GM23338 (cell line): ENCODE results near the gene DGKH. TPM values are rescaled to one million over a fixed set of nuclear protein-coding genes. Genes with fewer than 3 reads are reported as not detected.

ENCODE experiments used
- ATAC-seq: fragments of 200-7000 bp; cut with Tn5 transposase; 3 replicates; pipeline ENCODE4 v1.9.1; 2020
- DNase-seq: peaks from one replicate; pipeline ENCODE4 v3.0.0-alpha.2; 2015; ENCODE audit warnings: low spot score
- H2AFZ ChIP-seq: fragments of 200-600 bp; sonication (generic); 2 replicates; pipeline ENCODE4 v1.8.0; 2016; ENCODE audit warnings: antibody characterized with exemption, mild to moderate bottlenecking, moderate library complexity
- H3F3A ChIP-seq: fragments of 200-600 bp; sonication (generic); replicated peaks from 2 replicates; pipeline ENCODE4 v1.8.0; 2017; ENCODE audit warnings: antibody characterized with exemption, mixed run types, low read depth
- H3K27ac ChIP-seq: fragments of 200-600 bp; sonication (generic); 2 replicates; pipeline ENCODE4 v1.6.1; 2016; ENCODE audit warnings: low read depth
- H3K27me3 ChIP-seq: fragments of 200-600 bp; sonication (generic); 2 replicates; pipeline ENCODE4 v1.8.0; 2016; ENCODE audit warnings: mild to moderate bottlenecking, mixed run types, moderate library complexity; ENCODE audit not compliant: insufficient read depth
- H3K36me3 ChIP-seq: fragments of 200-600 bp; sonication (generic); 2 replicates; pipeline ENCODE4 v1.8.0; 2016; ENCODE audit warnings: mild to moderate bottlenecking; ENCODE audit not compliant: insufficient read depth
- H3K4me1 ChIP-seq: fragments of 200-600 bp; sonication (generic); 2 replicates; pipeline ENCODE4 v1.8.0; 2016; ENCODE audit warnings: mild to moderate bottlenecking, moderate library complexity; ENCODE audit not compliant: insufficient read depth
- H3K4me2 ChIP-seq: fragments of 200-600 bp; sonication (generic); 2 replicates; pipeline ENCODE4 v1.7.1; 2017; ENCODE audit warnings: mixed run types
- H3K4me3 ChIP-seq: fragments of 200-600 bp; sonication (generic); 2 replicates; pipeline ENCODE4 v1.6.1; 2016; ENCODE audit warnings: mixed run types
- H3K79me2 ChIP-seq: fragments of 200-600 bp; sonication (generic); replicated peaks from 2 replicates; pipeline ENCODE4 v1.8.0; 2017; ENCODE audit warnings: mild to moderate bottlenecking; ENCODE audit not compliant: insufficient read depth
- H3K9me2 ChIP-seq: fragments of 200-600 bp; sonication (generic); 2 replicates; pipeline ENCODE4 v1.8.0; 2017; ENCODE audit not compliant: insufficient read depth
- H4K20me1 ChIP-seq: fragments of 200-600 bp; sonication (generic); replicated peaks from 2 replicates; pipeline ENCODE4 v1.8.0; 2017; ENCODE audit warnings: mild to moderate bottlenecking; ENCODE audit not compliant: insufficient read depth
- H3K27ac Mint-ChIP-seq: 2 replicates; pipeline ENCODE4 v1.8.0; 2020; ENCODE audit warnings: inconsistent platforms, mild to moderate bottlenecking, moderate library complexity, mixed read lengths
- H3K27me3 Mint-ChIP-seq: 3 replicates; pipeline ENCODE4 v1.8.0; 2022; ENCODE audit warnings: low read depth, mild to moderate bottlenecking, moderate library complexity, mixed read lengths, inconsistent platforms; ENCODE audit not compliant: insufficient read depth, poor library complexity
- H3K36me3 Mint-ChIP-seq: 3 replicates; pipeline ENCODE4 v1.8.0; 2021; ENCODE audit warnings: low read depth, mild to moderate bottlenecking, inconsistent platforms, moderate library complexity, mixed read lengths
- H3K4me1 Mint-ChIP-seq: 3 replicates; pipeline ENCODE4 v1.8.0; 2020; ENCODE audit warnings: mild to moderate bottlenecking, inconsistent platforms, mixed read lengths
- H3K4me3 Mint-ChIP-seq: 3 replicates; pipeline ENCODE4 v1.8.0; 2021; ENCODE audit warnings: moderate library complexity, mild to moderate bottlenecking, inconsistent platforms, mixed read lengths
- H3K9me3 Mint-ChIP-seq: 3 replicates; pipeline ENCODE4 v1.8.0; 2020; ENCODE audit warnings: moderate library complexity, mild to moderate bottlenecking, inconsistent platforms, mixed read lengths
- CREB1 ChIP-seq: fragments of 250-450 bp; sonication (Bioruptor Pico); IDR thresholded peaks from 2 replicates; pipeline ENCODE4 v1.5.0; 2020; ENCODE audit warnings: low read depth, mild to moderate bottlenecking, moderate library complexity
- EZH2 ChIP-seq: fragments of 200-600 bp; sonication (generic); IDR thresholded peaks from one replicate; pipeline ENCODE4 v1.8.0; 2017; ENCODE audit warnings: antibody characterized with exemption, mild to moderate bottlenecking, low read depth; ENCODE audit not compliant: unreplicated experiment
- JUNB ChIP-seq: IDR thresholded peaks from one replicate; pipeline ENCODE4 v1.6.1; 2016; ENCODE audit warnings: antibody characterized with exemption; ENCODE audit not compliant: unreplicated experiment
- POLR2AphosphoS5 ChIP-seq: IDR thresholded peaks from 2 replicates; pipeline ENCODE4 v1.6.1; 2016; ENCODE audit warnings: antibody characterized with exemption, low read depth
- polyA plus RNA-seq: library from polyadenylated mRNA; unstranded; fragments of >200 nt; fragmentation: Nextera tagmentation; extraction: Ambion mirVana; gene quantifications from 2 replicates; pipeline ENCODE4 v1.2.1, GENCODE V29; 2016
- total RNA-seq: library from RNA; depleted of rRNA; stranded (reverse); fragments of >200 nt; shearing (Covaris generic); gene quantifications from 2 replicates; pipeline ENCODE4 v1.2.3, GENCODE V29; 2014
- TF ChIP-seq, protein P1 (sequence below): fragments of 250-450 bp; sonication (Bioruptor Pico); IDR thresholded peaks from 2 replicates; pipeline ENCODE4 v1.5.0; 2020; ENCODE audit warnings: mild to moderate bottlenecking, moderate library complexity
- TF ChIP-seq, protein P2 (sequence below): IDR thresholded peaks from one replicate; pipeline ENCODE4 v1.6.1; 2018; ENCODE audit warnings: antibody characterized with exemption; ENCODE audit not compliant: unreplicated experiment

Gene DGKH
- total and polyA plus RNA-seq, 2 experiments from 2014 or later: 2.1 to 7.5 TPM

DNA sequence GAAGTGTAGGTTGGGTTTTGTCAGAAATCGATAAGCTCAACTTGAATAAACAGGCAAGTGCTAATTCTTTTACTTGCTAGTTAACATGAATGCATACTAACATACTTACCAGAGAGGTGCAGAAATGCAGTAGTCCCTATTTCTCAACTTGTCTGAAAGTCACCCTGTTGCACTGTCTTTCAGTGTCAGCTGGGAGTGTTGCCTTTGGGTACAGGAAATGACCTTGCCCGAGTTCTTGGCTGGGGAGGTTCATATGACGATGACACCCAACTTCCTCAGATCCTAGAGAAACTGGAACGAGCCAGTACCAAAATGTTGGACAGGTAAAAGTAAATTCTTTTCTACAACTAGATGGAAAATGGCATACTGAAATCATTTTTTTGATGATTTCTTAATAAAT lies 120.0 kb downstream of the DGKH start (continued):
- TF ChIP-seq, protein P1, sequence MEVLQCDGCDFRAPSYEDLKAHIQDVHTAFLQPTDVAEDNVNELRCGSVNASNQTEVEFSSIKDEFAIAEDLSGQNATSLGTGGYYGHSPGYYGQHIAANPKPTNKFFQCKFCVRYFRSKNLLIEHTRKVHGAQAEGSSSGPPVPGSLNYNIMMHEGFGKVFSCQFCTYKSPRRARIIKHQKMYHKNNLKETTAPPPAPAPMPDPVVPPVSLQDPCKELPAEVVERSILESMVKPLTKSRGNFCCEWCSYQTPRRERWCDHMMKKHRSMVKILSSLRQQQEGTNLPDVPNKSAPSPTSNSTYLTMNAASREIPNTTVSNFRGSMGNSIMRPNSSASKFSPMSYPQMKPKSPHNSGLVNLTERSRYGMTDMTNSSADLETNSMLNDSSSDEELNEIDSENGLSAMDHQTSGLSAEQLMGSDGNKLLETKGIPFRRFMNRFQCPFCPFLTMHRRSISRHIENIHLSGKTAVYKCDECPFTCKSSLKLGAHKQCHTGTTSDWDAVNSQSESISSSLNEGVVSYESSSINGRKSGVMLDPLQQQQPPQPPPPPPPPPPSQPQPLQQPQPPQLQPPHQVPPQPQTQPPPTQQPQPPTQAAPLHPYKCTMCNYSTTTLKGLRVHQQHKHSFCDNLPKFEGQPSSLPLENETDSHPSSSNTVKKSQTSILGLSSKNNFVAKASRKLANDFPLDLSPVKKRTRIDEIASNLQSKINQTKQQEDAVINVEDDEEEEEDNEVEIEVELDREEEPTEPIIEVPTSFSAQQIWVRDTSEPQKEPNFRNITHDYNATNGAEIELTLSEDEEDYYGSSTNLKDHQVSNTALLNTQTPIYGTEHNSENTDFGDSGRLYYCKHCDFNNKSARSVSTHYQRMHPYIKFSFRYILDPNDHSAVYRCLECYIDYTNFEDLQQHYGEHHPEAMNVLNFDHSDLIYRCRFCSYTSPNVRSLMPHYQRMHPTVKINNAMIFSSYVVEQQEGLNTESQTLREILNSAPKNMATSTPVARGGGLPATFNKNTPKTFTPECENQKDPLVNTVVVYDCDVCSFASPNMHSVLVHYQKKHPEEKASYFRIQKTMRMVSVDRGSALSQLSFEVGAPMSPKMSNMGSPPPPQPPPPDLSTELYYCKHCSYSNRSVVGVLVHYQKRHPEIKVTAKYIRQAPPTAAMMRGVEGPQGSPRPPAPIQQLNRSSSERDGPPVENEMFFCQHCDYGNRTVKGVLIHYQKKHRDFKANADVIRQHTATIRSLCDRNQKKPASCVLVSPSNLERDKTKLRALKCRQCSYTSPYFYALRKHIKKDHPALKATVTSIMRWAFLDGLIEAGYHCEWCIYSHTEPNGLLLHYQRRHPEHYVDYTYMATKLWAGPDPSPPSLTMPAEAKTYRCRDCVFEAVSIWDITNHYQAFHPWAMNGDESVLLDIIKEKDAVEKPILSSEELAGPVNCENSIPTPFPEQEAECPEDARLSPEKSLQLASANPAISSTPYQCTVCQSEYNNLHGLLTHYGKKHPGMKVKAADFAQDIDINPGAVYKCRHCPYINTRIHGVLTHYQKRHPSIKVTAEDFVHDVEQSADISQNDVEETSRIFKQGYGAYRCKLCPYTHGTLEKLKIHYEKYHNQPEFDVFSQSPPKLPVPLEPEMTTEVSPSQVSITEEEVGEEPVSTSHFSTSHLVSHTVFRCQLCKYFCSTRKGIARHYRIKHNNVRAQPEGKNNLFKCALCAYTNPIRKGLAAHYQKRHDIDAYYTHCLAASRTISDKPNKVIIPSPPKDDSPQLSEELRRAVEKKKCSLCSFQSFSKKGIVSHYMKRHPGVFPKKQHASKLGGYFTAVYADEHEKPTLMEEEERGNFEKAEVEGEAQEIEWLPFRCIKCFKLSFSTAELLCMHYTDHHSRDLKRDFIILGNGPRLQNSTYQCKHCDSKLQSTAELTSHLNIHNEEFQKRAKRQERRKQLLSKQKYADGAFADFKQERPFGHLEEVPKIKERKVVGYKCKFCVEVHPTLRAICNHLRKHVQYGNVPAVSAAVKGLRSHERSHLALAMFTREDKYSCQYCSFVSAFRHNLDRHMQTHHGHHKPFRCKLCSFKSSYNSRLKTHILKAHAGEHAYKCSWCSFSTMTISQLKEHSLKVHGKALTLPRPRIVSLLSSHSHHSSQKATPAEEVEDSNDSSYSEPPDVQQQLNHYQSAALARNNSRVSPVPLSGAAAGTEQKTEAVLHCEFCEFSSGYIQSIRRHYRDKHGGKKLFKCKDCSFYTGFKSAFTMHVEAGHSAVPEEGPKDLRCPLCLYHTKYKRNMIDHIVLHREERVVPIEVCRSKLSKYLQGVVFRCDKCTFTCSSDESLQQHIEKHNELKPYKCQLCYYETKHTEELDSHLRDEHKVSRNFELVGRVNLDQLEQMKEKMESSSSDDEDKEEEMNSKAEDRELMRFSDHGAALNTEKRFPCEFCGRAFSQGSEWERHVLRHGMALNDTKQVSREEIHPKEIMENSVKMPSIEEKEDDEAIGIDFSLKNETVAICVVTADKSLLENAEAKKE (CRISPR knock-in tag): no peak
- no peak for TF ChIP-seq JUNB

DNA sequence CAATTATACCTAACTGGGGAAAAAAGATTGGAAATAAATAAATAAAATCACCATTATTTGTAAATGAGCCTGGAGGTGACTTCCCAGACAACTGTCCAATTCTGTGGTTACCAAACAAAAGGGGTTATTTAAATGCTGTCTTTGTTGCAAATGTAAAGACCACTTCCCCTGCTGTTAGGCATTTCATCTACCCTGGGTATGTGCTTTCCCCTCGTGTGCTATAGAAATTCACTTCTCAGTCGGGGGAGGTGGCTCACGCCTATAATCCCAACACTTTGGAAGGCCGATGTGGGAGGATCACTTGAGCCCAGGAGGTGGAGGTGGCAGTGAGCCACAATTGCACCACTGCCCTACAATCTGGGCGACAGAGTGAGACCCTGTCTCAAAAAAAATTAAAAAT lies 121.6 kb downstream of the DGKH start:
- Mint-ChIP-seq H3K27ac (no peak overlapping the region), H3K4me1 (peaks cover 44% of the 10 kb centered on the region), H3K9me3 (0 out of 3 replicates have a peak, but pooled peaks cover 3% of the 10 kb centered on the region), H3K27me3 (peaks cover 4% of the 10 kb centered on the region), H3K36me3 (peaks cover 31% of the 10 kb centered on the region; the same call in 2 of the 3 replicates), H3K4me3 (no peak overlapping the region)
- Histone ChIP-seq H3K4me3 (no peak overlapping the region), H3K79me2 (no peaks in the 10 kb centered on the region), H3K4me2 (peak overlapping the region; percentile 2), H3K4me1 (peaks cover 30% of the 10 kb centered on the region), H3K27ac (peak overlapping the region; percentile 2; the same call in 1 of the 2 replicates), H4K20me1 (no peaks in the 10 kb centered on the region), H3K9me2 (no peaks in the 10 kb centered on the region; the same call in 1 of the 2 replicates), H3K36me3 (no peaks in the 10 kb centered on the region), H3K27me3 (no peaks in the 10 kb centered on the region), H3F3A (no peaks in the 10 kb centered on the region), H2AFZ (no peak overlapping the region)
- peak; percentile 98 for ATAC-seq
- DNase-seq: peak; percentile 84
- TF ChIP-seq POLR2AphosphoS5: no peak
- TF ChIP-seq EZH2: no peak
- TF ChIP-seq, protein P1 (CRISPR knock-in tag): peak; percentile 33; the same call in 1 of the 2 replicates
- TF ChIP-seq, protein P2, sequence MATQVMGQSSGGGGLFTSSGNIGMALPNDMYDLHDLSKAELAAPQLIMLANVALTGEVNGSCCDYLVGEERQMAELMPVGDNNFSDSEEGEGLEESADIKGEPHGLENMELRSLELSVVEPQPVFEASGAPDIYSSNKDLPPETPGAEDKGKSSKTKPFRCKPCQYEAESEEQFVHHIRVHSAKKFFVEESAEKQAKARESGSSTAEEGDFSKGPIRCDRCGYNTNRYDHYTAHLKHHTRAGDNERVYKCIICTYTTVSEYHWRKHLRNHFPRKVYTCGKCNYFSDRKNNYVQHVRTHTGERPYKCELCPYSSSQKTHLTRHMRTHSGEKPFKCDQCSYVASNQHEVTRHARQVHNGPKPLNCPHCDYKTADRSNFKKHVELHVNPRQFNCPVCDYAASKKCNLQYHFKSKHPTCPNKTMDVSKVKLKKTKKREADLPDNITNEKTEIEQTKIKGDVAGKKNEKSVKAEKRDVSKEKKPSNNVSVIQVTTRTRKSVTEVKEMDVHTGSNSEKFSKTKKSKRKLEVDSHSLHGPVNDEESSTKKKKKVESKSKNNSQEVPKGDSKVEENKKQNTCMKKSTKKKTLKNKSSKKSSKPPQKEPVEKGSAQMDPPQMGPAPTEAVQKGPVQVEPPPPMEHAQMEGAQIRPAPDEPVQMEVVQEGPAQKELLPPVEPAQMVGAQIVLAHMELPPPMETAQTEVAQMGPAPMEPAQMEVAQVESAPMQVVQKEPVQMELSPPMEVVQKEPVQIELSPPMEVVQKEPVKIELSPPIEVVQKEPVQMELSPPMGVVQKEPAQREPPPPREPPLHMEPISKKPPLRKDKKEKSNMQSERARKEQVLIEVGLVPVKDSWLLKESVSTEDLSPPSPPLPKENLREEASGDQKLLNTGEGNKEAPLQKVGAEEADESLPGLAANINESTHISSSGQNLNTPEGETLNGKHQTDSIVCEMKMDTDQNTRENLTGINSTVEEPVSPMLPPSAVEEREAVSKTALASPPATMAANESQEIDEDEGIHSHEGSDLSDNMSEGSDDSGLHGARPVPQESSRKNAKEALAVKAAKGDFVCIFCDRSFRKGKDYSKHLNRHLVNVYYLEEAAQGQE: no peak
- TF ChIP-seq CREB1: no peak
